Right cardiac atrium (tissue), 5 donors: ENCODE measurements around the gene ELAVL4. TPM values are rescaled to one million over a fixed set of nuclear protein-coding genes. Genes with fewer than 3 reads are reported as not detected.

Experiments
- ATAC-seq, 2 donors: fragments of 200-7000 bp; cut with Tn5 transposase; one replicate each; pipeline versions ENCODE4 v1.8.0 to v1.9.1; 2020; ENCODE audit warnings: moderate library complexity in 2 of 2, mild to moderate bottlenecking in 1 of 2
- DNase-seq, 3 donors: peaks; one replicate each; pipeline ENCODE4 v3.0.0-alpha.2; 2020
- H3K27ac ChIP-seq: one replicate; pipeline ENCODE4 v1.5.1; 2013; ENCODE audit warnings: mild to moderate bottlenecking, low read length, control low read depth, moderate library complexity
- H3K27me3 ChIP-seq: one replicate; pipeline ENCODE4 v1.6.1; 2013; ENCODE audit not compliant: control insufficient read depth, insufficient read depth
- H3K4me1 ChIP-seq: one replicate; pipeline ENCODE4 v1.6.1; 2013; ENCODE audit warnings: low read length; ENCODE audit not compliant: control insufficient read depth, insufficient read depth
- H3K4me3 ChIP-seq: one replicate; pipeline ENCODE4 v1.5.1; 2013; ENCODE audit warnings: low read length, control low read depth
- H3K9me3 ChIP-seq: one replicate; pipeline ENCODE4 v1.6.1; 2013; ENCODE audit warnings: low read length; ENCODE audit not compliant: control insufficient read depth
- WGBS: extraction: QIAGEN DNeasy Blood & Tissue Kit; methylation state at CpG from one replicate; pipeline ENCODE4 v1.1.7; 2013; 5-methylcytosine and 5-hydroxymethylcytosine counted together
- intact Hi-C, 4 donors: fragments of 100-400 bp; cut with DNase I; formaldehyde crosslinking; loops; one replicate each; pipeline versions ENCODE4 v1.11.0 to v1.14.0; 2022 to 2023
- polyA plus RNA-seq: library from polyadenylated mRNA; stranded (reverse); fragments of 200-250 nt; gene quantifications from one replicate; pipeline ENCODE4 v1.2.3, GENCODE V29; 2013
- total RNA-seq, 4 donors: library from RNA; stranded (reverse); fragmentation: NEBNext Ultra II Directional; extraction: Animal tissue kit (Norgen Biotek cat#: 25700); gene quantifications; one replicate each; pipeline ENCODE4 v1.2.1, GENCODE V29; 2021
- donor health status: healthy with polysubstance abuse.
- donor health status: DM: no; HTN: yes; CAD: no.
- donor health status: DM: no; HTN: no; CAD: no.
- donor health status: DM: no; HTN: yes; CAD: no; lungs with severe emphysema.
- donor health status: DM: yes; HTN: yes; CAD: no.

ELAVL4 gene
- total and polyA plus RNA-seq, 5 donors = 0.34 to 0.64 (median 0.41) TPM

- no peak for DNase-seq
- Histone ChIP-seq H3K9me3 (no peaks in the 10 kb centered on the region), H3K27me3 (no peaks in the 10 kb centered on the region), H3K4me3 (no peak overlapping the region), H3K27ac (no peak overlapping the region), H3K4me1 (no peaks in the 10 kb centered on the region)
- ATAC-seq = no peak
- WGBS = 61% methylated on average over 2 of the region's 2 CpGs
- intact Hi-C loops = no loop called here
These were observed 10.1 kb upstream of the ELAVL4 start for GRCh38 chr1:50098591-50099021.

- Histone ChIP-seq H3K9me3 (no peaks in the 10 kb centered on the region), H3K27ac (no peak overlapping the region), H3K4me3 (no peak overlapping the region), H3K27me3 (no peaks in the 10 kb centered on the region), H3K4me1 (no peaks in the 10 kb centered on the region)
- intact Hi-C loops = no loop called here
- no peak for DNase-seq
- 71% methylated on average over 1 of the region's 1 CpG for WGBS
- ATAC-seq = no peak
These were observed 9.1 kb upstream of the ELAVL4 start for GRCh38 chr1:50099654-50100053.

GRCh38 chr1:50103615-50104081 lies 5.1 kb upstream of the ELAVL4 start:
- WGBS = 66% methylated on average over 7 of the region's 7 CpGs
- Histone ChIP-seq H3K27ac (no peak overlapping the region), H3K27me3 (no peaks in the 10 kb centered on the region), H3K4me3 (no peak overlapping the region), H3K4me1 (no peaks in the 10 kb centered on the region), H3K9me3 (no peaks in the 10 kb centered on the region)
- intact Hi-C loops = no loop called here
- ATAC-seq (no peak), DNase-seq (no peak)

- DNase-seq (no peak), ATAC-seq (no peak)
- no peak overlapping the region for H3K4me3 ChIP-seq
- no peak overlapping the region for H3K27ac ChIP-seq
- intact Hi-C loops = no loop called here
- no peaks in the 10 kb centered on the region for H3K4me1 ChIP-seq
- H3K9me3 ChIP-seq = no peaks in the 10 kb centered on the region
- WGBS = 61% methylated on average over 3 of the region's 3 CpGs
- no peaks in the 10 kb centered on the region for H3K27me3 ChIP-seq
These were observed 3.3 kb upstream of the ELAVL4 start for GRCh38 chr1:50105433-50105832.

- ATAC-seq (no peak), DNase-seq (no peak)
- H3K27ac ChIP-seq = no peak overlapping the region
- WGBS = 75% methylated on average over 12 of the region's 12 CpGs
- H3K4me3 ChIP-seq = no peak overlapping the region
- H3K4me1 ChIP-seq = no peaks in the 10 kb centered on the region
- no peaks in the 10 kb centered on the region for H3K27me3 ChIP-seq
- intact Hi-C loops = no loop called here
- no peaks in the 10 kb centered on the region for H3K9me3 ChIP-seq
These were observed 2.5 kb upstream of the ELAVL4 start for GRCh38 chr1:50106095-50106761.

GRCh38 chr1:50109116-50109515 lies 396 bp downstream of the ELAVL4 start:
- WGBS = 81% methylated on average over 4 of the region's 4 CpGs
- Histone ChIP-seq H3K27me3 (no peaks in the 10 kb centered on the region), H3K27ac (no peak overlapping the region), H3K4me3 (no peak overlapping the region), H3K9me3 (no peaks in the 10 kb centered on the region), H3K4me1 (no peaks in the 10 kb centered on the region)
- DNase-seq = no peak
- no peak for ATAC-seq
- intact Hi-C loops = no loop called here

- no peak overlapping the region for H3K27ac ChIP-seq
- WGBS = 21% methylated on average over 8 of the region's 8 CpGs
- intact Hi-C loops = no loop called here
- no peak overlapping the region for H3K4me3 ChIP-seq
- DNase-seq (no peak), ATAC-seq (peak; percentile 48 to 61)
- H3K9me3 ChIP-seq = no peaks in the 10 kb centered on the region
- no peaks in the 10 kb centered on the region for H3K4me1 ChIP-seq
- H3K27me3 ChIP-seq = no peaks in the 10 kb centered on the region
These were observed 941 bp downstream of the ELAVL4 start for GRCh38 chr1:50109647-50110075.

GRCh38 chr1:50110151-50110550 lies 1.4 kb downstream of the ELAVL4 start:
- DNase-seq = no peak
- 12% methylated on average over 9 of the region's 9 CpGs for WGBS
- Histone ChIP-seq H3K4me3 (no peak overlapping the region), H3K27ac (no peak overlapping the region), H3K4me1 (no peaks in the 10 kb centered on the region), H3K27me3 (no peaks in the 10 kb centered on the region), H3K9me3 (no peaks in the 10 kb centered on the region)
- intact Hi-C loops = no loop called here
- ATAC-seq = no peak

- Histone ChIP-seq H3K27ac (no peak overlapping the region), H3K27me3 (no peaks in the 10 kb centered on the region), H3K9me3 (no peaks in the 10 kb centered on the region), H3K4me3 (no peak overlapping the region), H3K4me1 (no peaks in the 10 kb centered on the region)
- ATAC-seq = no peak
- intact Hi-C loops = no loop called here
- WGBS = 5% methylated on average over 7 of the region's 7 CpGs
- no peak for DNase-seq
These were observed 1.9 kb downstream of the ELAVL4 start for GRCh38 chr1:50110656-50111055.

- H3K27ac ChIP-seq = no peak overlapping the region
- 80% methylated on average over 3 of the region's 3 CpGs for WGBS
- no peak overlapping the region for H3K4me3 ChIP-seq
- H3K27me3 ChIP-seq = no peaks in the 10 kb centered on the region
- H3K4me1 ChIP-seq = no peaks in the 10 kb centered on the region
- ATAC-seq (no peak), DNase-seq (no peak)
- no peaks in the 10 kb centered on the region for H3K9me3 ChIP-seq
- intact Hi-C loops = no loop called here
These were observed 2.8 kb downstream of the ELAVL4 start for GRCh38 chr1:50111503-50111902.

- no peaks in the 10 kb centered on the region for H3K9me3 ChIP-seq
- H3K27ac ChIP-seq = no peak overlapping the region
- 92% methylated on average over 3 of the region's 3 CpGs for WGBS
- no peak overlapping the region for H3K4me3 ChIP-seq
- DNase-seq (no peak), ATAC-seq (no peak)
- no peaks in the 10 kb centered on the region for H3K27me3 ChIP-seq
- intact Hi-C loops = no loop called here
- no peaks in the 10 kb centered on the region for H3K4me1 ChIP-seq
These were observed 3.5 kb downstream of the ELAVL4 start for GRCh38 chr1:50112193-50112592.

- H3K4me3 ChIP-seq = no peak overlapping the region
- ATAC-seq (no peak), DNase-seq (no peak)
- no peak overlapping the region for H3K27ac ChIP-seq
- H3K9me3 ChIP-seq = no peaks in the 10 kb centered on the region
- intact Hi-C loops = no loop called here
- no peaks in the 10 kb centered on the region for H3K4me1 ChIP-seq
- H3K27me3 ChIP-seq = no peaks in the 10 kb centered on the region
These were observed 14.4 kb downstream of the ELAVL4 start for GRCh38 chr1:50123071-50123470.
